T-helper 2 cell (primary cell): ENCODE results near the gene ABI3.

Experiments
- DNase-seq, 5 experiments: peaks; one replicate each; pipeline versions ENCODE4 v3.0.0 to v3.0.0-alpha.2; 2012 to 2022

Gene ABI3

DNA sequence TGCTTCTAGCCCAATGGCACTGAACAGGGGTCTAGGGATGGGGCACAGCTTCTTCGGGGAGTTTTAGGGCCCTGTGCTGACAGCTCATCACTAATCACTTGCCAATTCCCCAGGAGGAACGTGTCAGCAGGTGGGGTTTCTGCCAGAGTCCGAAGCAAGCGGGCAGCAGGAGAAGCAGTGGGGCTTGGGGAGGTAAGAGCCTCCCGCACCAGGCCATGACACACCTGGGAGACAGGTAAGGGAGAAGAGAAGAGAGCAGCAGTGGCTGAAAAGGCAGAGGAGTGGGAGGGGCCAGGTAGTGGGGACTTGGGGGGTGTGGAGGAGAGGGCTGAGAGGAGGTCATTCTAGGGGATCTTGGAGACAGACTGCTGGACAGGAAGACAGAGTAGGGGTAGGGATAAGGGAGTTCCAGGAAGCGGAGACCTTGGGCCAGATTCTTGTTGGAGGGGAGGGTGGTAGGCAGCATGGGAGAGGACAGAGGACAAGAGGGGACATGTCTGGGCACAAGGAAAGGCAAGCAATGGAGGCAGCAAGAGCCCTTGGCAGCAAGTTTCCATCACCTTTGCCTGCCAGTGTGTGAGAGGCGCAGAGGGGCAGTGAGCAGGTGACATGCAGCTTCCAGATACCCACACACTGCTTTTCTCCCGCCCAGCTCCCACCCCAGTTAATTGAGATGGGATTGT lies 15.2 kb downstream of the ABI3 start:
- no peak for DNase-seq

DNA sequence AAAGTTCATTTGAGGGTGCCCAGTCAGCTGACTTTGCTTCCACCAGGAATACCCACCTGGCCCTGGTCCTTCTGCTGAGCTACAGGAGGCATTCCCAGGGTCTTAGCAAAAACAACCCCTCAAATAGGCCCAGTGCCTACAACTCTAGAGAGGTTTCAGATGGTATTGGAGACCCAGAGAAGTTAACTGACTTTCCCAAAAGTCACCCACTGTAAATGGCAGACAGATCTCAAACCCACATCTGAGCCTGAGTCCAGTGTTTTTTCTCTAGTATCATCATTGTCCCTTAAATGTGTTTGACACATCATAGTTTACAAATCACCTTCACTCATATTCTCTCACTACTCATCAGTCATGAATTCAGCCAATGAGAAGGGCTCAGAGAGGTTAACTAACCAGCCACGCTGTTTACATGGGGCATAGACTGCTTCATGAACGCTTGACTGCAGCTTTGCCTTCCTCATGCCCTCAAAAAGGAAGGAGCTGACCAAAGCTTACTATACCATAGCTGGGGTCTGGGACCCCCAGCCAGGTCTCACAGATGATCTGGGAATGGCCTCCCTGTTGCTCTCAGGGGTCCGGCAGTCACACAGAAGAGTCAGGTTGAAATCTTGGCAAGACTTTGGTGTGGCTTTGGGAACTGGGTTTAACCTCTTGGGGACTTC lies 16.4 kb downstream of the ABI3 start:
- no peak for DNase-seq

DNA sequence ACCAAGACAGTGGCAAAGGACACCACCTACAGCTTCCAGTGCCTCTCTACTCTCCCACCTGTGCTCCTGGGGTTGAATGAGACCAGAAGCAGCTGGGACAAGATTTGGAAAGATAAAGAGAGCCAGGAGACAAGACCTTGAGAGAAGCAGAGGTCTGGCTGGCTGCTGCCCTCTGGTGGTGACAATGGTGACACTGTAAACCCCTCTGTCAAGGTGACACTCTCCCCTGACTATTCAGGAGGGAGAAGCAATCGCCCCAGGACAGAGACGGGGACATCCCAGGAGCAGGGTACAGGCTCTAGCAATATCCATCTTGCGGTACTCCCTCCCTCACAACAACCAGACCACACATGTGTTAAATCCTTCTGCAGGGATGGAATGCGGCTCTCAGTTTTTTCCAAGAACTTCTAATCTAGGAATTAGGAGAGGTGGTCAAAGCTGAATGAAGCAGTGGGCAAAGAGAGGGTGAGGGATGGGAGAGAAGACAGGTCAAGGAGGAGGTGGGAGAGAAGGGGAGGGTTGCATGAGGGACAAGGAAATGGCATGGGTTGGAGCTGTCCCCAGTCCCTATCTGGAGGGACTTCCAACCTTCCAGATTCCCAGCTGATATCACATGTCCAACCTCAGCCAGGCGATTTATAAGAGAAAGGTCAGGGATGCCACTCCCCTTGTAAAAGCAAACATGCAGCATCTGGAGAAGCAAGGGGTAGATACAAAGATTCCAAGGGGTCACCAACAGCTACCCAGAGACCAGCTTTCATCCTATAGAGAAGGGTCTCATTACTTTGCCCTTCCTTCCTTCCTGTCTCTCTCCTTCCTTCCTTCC lies 17.1 kb downstream of the ABI3 start:
- peak in 4 of 5 experiments; percentile 60 to 74 (median 66) for DNase-seq

DNA sequence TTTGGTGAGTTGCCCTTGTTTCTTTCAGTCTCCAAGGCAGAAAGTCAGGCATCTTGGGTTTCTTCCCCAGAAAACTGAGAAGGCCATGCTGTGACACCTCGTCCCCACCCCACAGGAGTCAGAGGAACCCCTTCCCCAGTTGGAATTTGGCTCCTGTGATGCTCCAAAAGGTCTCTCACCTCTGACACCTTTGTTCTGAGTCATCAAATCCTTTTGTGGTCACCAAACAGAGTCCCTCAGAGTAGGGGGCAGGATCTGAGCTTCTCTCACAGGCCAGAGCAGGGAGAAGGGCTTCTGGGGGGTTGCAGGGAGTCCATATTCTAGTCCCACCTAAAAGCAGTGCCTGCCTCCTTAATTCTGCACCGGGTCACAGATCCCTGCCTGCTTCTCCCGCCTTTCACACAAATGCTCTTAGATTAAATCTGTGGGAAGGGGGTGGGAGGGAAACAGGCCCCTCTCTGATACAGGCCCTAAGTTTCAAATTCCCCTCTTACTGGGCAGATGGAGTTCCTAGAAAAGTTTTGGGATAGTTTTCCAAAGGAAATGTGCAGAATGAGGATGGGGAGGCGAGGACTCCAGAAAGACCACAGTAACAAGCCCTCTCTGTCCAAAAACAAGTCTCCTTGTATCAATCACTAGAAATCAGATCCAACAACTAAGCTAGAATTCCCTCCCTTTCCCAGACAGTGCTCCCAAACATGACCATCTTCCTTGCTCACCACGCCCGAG lies 18.7 kb downstream of the ABI3 start:
- DNase-seq = no peak

DNA sequence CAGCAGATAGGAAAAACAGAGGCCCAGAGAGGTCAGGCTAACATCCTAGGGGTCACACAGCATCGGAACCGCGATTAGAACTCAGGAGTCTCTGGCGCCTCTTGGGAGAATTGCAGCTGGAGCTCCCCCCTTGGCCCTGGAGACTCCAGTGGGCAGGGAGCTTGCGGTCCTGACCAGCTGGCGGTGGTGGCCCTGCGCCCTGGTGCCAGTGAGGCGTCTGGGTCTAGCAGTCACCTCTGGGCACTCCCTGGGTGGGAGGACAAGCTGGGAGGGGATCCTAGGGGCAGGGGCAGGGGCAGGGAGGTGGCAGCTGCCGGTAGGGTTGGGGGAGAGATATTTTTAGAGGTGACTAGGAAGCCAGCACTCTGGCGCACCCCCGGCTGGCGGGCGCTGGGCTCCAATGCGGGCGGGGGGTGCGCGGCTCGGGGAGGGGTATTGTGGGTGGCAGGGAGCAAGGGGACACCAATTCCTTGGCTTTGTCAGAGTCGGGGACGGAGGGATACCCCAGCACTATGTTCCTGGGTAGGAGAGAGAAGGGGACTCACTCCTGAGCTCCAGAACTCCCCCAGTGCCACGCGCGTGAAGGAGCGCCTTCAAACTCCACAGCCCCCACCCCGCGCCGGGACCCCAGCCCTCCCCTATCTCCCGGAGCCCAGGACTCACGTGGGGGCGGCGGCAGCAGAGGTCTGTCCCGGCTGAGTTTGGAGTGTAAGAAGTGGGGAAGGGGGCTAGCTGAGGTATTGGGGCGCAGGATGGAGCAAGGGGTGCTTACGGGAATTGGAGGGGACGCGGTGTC lies 19.5 kb downstream of the ABI3 start:
- no peak for DNase-seq

DNA sequence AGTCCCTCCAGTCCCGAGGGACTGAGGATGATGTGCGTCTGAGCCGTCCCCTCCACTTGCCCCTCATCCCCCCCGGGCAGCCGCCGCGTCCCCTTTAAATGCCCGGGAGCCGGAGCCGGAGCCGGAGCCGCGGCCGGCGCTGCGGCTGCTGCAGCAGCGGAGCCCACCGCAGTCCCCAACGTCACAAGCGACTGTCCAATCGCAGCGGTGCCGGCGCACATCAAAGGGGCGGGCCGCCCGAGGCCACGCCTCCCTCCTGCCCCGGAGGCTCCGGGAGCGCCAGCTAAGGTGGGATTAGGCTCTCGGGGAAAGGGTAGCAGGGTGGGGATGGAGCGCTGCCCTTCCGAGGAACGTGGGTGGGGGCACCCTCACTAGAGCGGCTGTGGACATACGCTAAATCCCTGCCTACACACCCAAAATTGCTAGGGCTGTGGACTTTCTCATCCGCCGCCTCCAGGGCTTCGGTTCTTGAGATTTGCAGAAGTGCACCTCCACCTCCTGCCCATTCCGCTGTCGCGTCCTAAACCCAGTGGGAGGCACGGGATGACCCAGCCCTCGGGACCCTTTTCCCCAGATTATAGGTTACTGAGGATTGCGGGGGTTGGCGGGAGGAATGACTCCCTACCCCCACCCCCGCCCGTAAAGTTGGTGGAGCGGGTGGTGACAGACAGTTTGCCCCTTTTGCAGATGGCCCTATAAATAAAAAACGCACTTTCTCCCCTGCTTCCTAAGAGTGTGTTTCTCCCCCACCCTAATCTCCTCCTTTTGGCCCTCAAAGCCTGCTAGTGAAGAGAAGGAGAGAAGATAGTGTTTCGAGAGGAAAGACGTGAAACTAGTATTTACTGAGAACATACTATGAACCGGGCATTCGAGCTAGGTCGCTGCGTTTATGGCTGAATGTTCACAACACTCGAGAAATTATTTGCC lies 20.4 kb downstream of the ABI3 start, which contains the start of gene PHOSPHO1:
Gene PHOSPHO1 (minus strand): TSS at position 152 of the 927 bp plus-strand sequence. CDS start 4,096 bp downstream, outside the sequence.
- DNase-seq = peak; percentile 72 to 90 (median 79)

DNA sequence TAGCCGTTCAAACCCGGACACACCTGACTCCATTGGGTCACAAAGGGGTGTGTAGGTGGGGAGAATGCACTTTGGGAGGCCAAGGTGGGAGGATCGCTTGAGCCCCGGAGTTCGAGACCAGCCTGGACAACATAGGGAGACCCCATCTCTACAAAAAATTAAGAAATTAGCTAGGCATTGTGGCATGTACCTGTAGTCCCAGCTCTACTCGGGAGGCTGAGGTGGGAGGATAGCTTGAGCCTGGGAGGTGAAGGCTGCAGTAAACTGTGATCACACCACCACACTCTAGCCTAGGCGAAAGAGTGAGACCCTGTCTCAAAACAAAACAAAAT lies 21.0 kb downstream of the ABI3 start:
- no peak for DNase-seq

DNA sequence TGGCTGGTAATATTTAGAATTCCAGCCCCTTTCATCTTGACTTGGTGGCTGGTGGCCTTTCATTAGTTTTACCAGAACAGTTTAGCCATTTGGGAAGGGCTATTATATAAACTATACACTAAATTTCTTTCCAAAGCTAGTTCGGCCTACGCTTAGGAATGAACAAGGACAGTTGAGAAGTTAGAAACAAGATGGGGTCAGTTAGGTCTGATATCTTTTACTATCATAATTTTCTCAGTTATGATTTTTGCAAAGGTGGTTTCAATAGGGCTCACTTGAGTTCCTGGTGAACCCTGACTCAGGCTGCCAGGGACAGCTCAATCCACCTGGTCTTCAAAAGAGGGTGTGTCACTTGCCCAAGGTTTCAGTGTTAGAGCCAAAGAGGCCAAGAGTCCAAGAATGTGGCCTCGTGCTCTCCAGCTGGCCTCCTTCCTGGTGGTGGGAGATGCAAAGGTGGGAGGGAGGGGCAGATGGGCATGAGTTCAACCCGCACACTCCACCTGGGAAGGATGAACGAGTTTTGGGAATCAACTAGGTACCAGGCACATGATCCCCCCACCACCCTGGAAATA lies 24.1 kb downstream of the ABI3 start:
- no peak for DNase-seq

DNA sequence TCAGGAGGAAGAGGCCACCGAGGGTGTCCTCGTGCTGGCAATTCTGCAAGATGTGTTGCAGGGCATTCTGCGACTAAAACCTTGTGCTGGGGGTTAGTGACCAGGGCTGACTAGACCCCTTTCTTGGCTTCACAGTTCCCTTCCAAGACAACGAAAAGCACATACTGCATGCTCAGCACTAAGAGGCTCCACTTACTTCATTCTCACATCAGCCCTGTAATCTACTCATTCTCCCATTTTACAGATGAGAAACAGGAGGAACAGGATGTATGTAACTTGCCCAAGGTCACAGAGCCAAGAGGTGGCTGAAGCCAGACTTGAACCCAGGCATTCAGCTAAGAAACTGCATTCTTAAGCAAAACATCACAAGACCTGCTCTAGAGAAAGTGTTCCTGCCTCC lies 25.4 kb downstream of the ABI3 start:
- no peak for DNase-seq

DNA sequence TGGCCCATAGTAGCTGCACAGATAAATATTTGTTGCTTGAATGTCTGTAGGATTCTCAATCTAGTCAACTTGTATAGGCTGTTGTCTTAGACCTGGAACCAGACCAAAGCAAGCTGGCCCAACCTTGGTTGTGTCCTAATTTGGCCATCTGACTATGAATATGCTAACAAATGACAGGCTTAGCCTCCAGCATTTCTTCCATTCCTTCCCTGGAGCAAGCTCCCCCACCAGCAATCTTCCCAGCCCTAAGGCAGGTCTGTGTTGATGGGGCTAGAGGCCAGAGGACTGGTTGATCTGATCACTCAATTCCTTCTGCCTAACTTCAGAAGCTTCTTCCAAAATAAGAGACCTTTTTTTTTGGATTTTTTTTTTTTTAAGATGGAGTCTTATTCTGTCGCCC lies 29.5 kb downstream of the ABI3 start:
- DNase-seq = no peak

DNA sequence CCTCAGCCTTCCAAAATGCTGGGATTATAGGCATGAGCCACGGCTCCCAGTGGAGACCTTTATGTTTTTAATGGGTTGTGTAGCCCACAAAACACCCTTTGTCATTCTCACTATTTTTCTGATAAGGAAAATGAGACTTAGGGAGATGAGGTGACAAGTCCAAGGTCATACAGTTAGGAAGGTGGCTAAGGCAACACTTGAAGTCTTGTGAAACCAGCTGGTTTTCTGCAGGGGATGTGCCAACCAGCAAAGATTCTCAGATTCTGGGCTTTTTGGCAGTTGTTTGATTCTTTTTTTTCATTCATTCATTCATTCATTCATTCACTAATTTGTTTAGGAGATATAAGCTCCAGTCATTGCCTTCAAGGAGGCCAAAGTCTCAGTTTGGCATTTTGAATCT lies 30.1 kb downstream of the ABI3 start:
- DNase-seq = no peak

DNA sequence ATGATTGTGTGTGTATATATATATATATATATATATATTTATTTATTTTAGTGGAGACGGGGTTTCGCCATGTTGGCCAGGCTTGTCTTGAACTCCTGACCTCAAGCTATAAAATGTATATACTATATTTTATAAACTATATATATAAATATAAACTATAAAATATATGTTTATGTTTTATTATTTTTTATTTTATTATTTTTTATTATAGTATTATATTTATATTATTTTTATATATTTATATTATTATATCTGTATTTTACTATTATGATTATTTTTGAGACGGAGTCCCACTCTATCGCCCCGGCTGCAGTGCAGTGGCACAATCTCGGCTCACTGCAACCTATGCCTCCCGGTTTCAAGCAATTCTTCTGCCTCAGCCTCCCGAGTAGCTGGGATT lies 30.5 kb downstream of the ABI3 start:
- no peak for DNase-seq

DNA sequence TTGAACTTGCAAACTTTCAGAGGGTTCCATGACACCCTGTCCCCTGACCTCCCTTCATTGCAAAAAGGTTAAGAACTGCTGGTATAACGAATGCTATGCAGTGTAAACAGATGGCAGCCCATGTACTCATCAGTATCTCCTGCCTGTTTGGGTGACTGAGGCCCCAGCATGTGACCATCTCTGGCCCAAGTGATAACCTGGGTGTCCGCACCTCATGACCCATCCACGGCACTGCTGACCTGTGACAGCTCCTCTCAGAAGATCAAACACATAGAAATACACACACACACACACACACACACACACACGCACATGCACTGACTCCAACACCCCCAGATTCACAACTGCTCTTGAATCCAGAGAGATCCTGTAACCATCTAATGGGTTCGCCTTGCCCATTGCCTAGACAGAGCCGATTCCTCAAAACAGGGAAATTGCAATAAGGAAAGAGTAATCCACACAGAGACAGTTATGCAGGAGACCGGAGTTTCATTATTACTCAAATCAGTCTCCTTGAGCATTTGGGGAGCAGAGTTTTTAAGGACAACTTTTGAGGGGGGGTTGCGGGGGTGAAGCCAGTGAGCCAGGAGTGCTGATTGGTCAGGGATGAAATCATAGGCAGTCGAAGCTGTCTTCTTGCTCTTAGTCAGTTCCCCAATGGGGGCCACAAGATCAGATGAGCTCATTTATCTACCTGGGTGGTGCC lies 31.3 kb downstream of the ABI3 start:
- no peak for DNase-seq

DNA sequence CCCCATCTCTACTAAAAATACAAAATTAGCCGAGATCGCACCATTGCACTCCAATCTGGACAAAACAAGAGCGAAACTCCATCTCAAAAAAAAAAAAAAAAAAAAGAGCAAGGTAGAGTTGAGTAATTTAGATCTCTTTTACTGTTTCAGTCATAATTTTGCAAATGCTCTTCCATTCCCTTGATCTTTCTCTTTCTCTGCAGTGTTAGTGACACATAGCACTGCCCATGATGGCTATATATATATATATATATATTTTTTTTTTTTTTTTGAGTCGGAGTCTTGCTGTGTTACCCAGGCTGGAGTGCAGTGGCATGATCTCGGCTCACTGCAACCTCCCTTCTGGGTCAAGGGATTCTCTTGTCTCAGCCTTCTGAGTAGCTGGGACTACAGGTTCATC lies 32.3 kb downstream of the ABI3 start:
- peak in 1 of 5 experiments; percentile 68 for DNase-seq

DNA sequence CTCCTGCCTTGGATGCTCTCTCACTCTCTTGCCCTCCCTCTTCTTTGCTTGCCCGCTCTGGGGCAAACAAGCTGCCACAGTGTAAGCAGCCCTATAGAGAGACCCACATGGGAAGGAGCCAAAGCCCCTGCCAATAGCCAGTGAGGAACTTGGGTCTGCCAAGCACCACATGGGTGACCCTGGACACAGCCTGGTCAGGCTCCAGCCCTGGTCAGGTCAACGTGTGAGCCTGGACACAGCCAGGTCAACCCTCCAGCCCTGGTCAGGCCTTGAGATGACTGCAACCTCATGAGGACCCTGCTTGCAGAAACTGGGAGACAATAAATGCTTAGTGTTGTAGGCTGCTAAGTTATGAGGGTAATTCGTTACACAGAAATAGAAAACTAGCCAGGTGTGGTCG lies 34.3 kb downstream of the ABI3 start:
- no peak for DNase-seq

DNA sequence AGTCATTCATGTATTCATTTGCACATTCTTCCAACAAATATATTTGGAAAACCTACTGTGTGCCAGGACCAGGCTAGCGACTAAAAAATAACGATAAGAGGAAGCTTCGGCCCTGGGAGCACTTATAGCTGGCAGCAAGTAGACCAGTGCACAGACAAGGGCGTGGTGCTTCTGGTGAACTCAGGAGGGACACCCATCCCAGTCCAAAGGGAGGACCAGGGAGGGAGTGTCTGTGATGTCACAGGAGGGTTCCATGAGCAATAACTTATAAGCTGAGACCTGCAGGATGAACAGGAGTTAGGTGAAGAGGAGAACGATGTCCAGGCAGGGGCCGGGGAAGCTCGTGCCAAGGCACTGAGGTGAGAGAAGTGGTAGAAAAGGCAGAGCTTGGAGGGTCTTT lies 37.4 kb downstream of the ABI3 start:
- no peak for DNase-seq

DNA sequence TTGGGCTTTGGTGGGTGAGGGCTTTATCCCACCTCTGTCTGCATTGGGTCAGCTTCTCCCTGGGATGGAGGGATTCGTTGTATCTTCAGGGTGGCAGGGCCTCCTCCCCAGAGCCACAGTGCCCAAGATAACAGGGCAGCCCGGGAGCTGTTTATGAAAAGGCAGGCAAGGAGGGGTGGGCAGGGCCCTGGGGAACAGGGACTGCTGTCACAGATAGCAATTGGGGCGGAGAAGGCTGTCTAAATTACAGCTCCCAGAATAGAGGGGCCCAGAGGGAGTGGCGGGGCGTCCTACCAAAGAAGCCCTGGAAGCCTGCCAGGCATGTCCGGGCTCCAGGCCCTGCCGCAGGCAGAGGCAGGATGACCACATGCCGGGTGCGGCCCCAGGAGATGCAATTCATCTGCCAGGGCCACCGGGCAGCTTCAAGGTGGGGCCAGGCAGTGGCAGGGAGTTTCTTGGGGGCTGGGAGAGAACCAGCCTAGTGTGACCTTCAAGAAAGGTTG lies 38.8 kb downstream of the ABI3 start:
- DNase-seq = no peak

DNA sequence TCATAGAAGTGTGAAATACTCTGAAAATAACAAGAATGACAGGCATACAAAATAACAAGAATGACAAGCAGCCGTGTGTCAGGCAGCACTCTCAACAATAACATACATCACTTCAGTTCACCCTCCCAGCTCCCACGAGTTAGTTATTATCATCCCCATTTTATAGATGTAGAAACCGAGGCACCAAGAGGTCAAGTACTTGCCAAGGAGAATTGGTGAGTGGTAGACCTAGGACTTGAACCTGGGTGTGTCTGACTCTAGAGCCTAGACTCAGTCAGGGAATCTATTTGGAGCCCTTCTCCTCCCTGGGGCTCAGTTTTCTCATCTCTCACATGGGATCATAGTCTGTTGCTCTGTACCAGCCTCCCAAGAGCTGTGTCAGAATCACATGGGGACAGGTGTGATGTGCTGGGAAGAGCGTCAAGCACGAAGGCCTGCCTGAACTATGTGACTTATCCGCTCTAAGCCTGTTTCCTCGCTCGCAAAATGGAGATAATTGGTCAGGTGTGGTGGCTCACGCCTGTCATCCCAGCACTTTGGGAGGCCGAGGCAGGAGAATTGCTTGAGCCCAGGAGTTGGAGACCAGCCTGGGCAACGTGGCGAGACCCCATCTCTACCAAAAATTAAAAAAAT lies 39.5 kb downstream of the ABI3 start:
- DNase-seq = no peak

DNA sequence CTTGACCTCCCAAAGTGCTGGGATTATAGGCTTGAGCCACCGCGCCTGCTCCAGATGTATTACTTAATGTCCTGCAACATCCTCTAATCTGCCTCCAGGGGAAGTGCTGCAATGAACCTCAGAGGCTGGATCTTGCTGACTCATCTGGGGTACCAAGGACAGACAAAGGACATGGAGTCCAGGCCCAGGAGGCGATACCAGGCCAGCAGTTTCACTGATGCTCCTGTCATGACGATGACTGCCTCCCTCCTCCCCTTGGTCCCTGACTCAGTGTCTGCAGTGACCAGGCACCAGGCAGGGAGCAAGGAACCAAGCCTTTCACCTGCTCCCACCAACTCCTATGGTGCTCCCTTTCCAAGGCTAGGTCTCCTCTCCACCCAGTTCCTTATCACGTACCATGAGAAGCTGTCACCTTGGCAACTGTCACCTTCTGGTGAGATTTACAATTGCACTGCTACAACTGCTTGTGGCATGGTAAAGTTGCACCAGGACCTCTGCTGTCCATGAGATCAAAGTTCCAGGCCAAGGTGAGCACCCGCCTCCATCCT lies 41.7 kb downstream of the ABI3 start:
- no peak for DNase-seq
